HUES64 (cell line): ENCODE results near the gene SYVN1.

Experiments
- H3K27ac ChIP-seq: 2 replicates; pipeline ENCODE4 v1.7.0; 2013; ENCODE audit warnings: low read depth, low read length, inconsistent platforms
- H3K27me3 ChIP-seq: 2 replicates; pipeline ENCODE4 v1.6.1; 2013; ENCODE audit warnings: mild to moderate bottlenecking, low read length; ENCODE audit not compliant: insufficient read depth
- H3K36me3 ChIP-seq: 2 replicates; pipeline ENCODE4 v1.6.1; 2013; ENCODE audit warnings: mild to moderate bottlenecking, low read length; ENCODE audit not compliant: insufficient read depth
- H3K4me1 ChIP-seq: 2 replicates; pipeline ENCODE4 v1.6.1; 2013; ENCODE audit warnings: mild to moderate bottlenecking, low read length, moderate library complexity; ENCODE audit not compliant: insufficient read depth
- H3K4me3 ChIP-seq: 2 replicates; pipeline ENCODE4 v1.5.1; 2013; ENCODE audit warnings: mild to moderate bottlenecking, low read length, moderate library complexity
- H3K9ac ChIP-seq: 2 replicates; pipeline ENCODE4 v1.6.1; 2013; ENCODE audit warnings: mild to moderate bottlenecking, low read depth, low read length
- H3K9me3 ChIP-seq: 2 replicates; pipeline ENCODE4 v1.6.1; 2013; ENCODE audit warnings: low read depth, low read length; ENCODE audit not compliant: insufficient read depth
- WGBS: fragments of 150-250, 120-280 bp; methylation state at CpG from one replicate; pipeline ENCODE4 v1.1.7; 2013; ENCODE audit warnings: missing lambda C conversion rate; 5-methylcytosine and 5-hydroxymethylcytosine counted together

SYVN1 gene

DNA sequence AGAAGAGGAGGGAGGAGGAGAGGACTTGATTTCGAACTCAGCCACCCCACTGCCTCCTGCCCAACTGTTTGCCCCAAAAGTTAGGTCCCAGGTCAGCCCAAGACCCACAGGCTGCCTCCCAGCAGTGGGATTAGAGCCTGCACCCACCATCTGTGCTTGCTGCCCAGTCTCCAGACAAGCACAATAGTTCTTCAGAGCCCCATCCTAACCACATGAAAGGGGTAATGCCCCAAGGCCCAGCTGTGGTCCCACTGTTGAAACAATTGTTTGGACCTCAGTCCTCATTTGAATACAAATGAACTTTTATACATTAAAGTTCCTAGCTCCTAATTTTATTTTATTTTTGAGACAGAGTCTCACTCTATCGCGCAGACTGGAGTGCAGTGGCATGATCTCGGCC lies 43.7 kb downstream of the SYVN1 start:
- Histone ChIP-seq H3K9me3 (no peaks in the 10 kb centered on the region), H3K4me1 (no peaks in the 10 kb centered on the region), H3K27me3 (no peaks in the 10 kb centered on the region), H3K4me3 (no peak overlapping the region), H3K9ac (no peak overlapping the region), H3K27ac (no peak overlapping the region), H3K36me3 (peaks cover 30% of the 10 kb centered on the region)
- over 99% methylated on average over 4 of the region's 4 CpGs for WGBS

GRCh38 chr11:65089621-65090020 lies 44.7 kb downstream of the SYVN1 start:
- 98% methylated on average over 4 of the region's 4 CpGs for WGBS
- H3K4me1 ChIP-seq = no peaks in the 10 kb centered on the region

DNA sequence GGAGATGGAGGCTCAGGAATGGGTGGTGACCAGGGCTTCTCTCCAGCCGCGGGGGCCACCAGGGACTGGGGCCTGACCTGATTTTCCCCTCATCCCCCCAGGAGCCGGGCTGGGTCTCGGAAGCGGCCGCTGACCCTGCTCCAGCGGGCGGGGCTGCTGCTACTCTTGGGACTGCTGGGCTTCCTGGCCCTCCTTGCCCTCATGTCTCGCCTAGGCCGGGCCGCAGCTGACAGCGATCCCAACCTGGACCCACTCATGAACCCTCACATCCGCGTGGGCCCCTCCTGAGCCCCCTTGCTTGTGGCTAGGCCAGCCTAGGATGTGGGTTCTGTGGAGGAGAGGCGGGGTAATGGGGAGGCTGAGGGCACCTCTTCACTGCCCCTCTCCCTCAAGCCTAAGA lies 46.5 kb downstream of the SYVN1 start:
- Histone ChIP-seq H3K4me3 (no peak overlapping the region), H3K9ac (no peak overlapping the region), H3K9me3 (no peaks in the 10 kb centered on the region), H3K27me3 (no peaks in the 10 kb centered on the region), H3K4me1 (peaks cover 3% of the 10 kb centered on the region; the same call in 1 of the 2 replicates), H3K36me3 (peaks cover 37% of the 10 kb centered on the region), H3K27ac (no peak overlapping the region)
- WGBS = 96% methylated on average over 14 of the region's 15 CpGs

More at GRCh38 chr11:65089621-65090020, 44.7 kb downstream of the SYVN1 start:
- no peaks in the 10 kb centered on the region for H3K9me3 ChIP-seq
- H3K9ac ChIP-seq = no peak overlapping the region
- H3K27me3 ChIP-seq = no peaks in the 10 kb centered on the region
- H3K4me3 ChIP-seq = no peak overlapping the region
- no peak overlapping the region for H3K27ac ChIP-seq
- peaks cover 36% of the 10 kb centered on the region for H3K36me3 ChIP-seq

DNA sequence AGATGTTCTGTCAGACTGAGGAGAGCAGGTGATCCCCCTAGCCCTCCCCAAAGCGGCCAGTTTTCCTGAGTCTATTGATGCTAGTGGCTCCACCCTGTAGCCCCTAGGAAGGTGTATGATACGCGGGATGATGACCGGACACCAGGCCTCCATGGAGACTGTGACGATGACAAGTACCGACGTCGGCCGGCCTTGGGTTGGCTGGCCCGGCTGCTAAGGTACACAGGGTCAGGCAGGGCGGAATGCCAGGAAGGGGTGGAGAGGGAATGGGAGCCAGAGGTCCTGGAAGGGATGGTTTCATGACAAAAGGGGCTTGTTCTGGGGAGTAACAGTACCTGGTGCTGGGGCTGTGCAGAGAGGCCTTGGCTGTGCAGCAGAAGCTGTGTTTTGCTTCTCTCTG lies 47.1 kb downstream of the SYVN1 start:
- peaks cover 41% of the 10 kb centered on the region for H3K36me3 ChIP-seq
- H3K4me1 ChIP-seq = peaks cover 6% of the 10 kb centered on the region; the same call in 1 of the 2 replicates
- 96% methylated on average over 11 of the region's 11 CpGs for WGBS

DNA sequence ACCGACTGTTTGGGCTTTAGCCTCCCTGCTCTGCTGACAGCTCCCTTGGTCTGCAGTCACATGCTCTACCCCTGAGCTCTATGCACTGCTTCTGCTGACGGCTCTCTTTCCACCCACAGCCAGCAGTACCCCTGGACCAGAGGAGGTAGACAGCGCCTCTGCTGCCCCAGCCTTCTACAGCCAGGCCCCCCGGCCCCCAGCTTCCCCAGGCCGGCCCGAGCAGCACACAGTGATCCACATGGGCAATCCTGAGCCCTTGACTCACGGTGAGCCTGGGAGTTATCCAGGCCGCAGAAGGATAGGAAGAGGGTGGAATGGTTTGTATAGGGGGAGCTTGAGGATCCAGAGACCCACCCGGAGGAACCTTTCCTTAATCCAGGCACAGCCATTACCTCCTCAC lies 47.5 kb downstream of the SYVN1 start:
- Histone ChIP-seq H3K9me3 (no peaks in the 10 kb centered on the region), H3K36me3 (peaks cover 45% of the 10 kb centered on the region), H3K9ac (no peak overlapping the region), H3K27me3 (no peaks in the 10 kb centered on the region), H3K27ac (no peak overlapping the region), H3K4me3 (no peak overlapping the region), H3K4me1 (peaks cover 6% of the 10 kb centered on the region; the same call in 1 of the 2 replicates)
- WGBS = 92% methylated on average over 8 of the region's 9 CpGs

More for the DNA sequence above, 47.1 kb downstream of the SYVN1 start:
- Histone ChIP-seq H3K9ac (no peak overlapping the region), H3K27me3 (no peaks in the 10 kb centered on the region), H3K27ac (no peak overlapping the region), H3K4me3 (no peak overlapping the region), H3K9me3 (no peaks in the 10 kb centered on the region)

- Histone ChIP-seq H3K27me3 (no peaks in the 10 kb centered on the region), H3K9me3 (no peaks in the 10 kb centered on the region), H3K9ac (no peak overlapping the region), H3K4me3 (peak overlapping the region; percentile 91), H3K36me3 (peaks cover 57% of the 10 kb centered on the region), H3K27ac (no peak overlapping the region), H3K4me1 (peaks cover 6% of the 10 kb centered on the region; the same call in 1 of the 2 replicates)
- WGBS = 94% methylated on average over 4 of the region's 4 CpGs
Observed at GRCh38 chr11:65085446-65085845, 48.9 kb downstream of the SYVN1 start.

DNA sequence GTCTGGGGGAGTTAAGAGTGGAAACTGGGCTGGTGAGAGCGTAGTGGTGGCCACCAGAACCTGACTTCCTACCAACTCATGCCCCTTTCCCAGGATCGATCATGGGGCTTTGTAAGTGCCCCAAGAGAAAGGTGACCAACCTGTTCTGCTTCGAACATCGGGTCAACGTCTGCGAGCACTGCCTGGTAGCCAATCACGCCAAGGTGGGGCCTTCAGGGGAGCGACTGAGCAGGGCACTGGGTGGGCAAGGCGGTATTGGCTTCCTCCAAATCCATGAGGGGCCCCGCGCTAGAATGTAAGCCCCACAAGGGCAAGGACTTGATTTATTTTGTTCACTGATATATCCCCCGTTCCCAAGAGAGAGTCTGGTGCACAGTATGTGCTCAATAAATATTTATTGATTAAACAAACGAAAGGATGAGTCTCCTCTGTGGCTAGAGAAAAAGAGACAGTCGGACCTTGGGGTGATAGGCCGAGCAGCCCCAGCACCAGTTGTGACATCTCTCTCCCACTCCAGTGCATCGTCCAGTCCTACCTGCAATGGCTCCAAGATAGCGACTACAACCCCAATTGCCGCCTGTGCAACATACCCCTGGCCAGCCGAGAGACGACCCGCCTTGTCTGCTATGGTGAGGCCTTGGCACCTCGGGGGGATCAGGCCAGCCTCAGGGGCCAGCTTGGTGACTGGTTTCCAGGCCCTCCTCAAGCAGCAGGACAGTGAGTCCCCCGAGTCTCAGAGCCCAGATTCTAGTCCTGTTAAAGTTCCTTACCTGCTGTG lies 49.5 kb downstream of the SYVN1 start:
- Histone ChIP-seq H3K4me3 (peak overlapping the region; percentile 91), H3K9me3 (no peaks in the 10 kb centered on the region), H3K9ac (peak overlapping the region; percentile 97), H3K4me1 (peaks cover 6% of the 10 kb centered on the region; the same call in 1 of the 2 replicates), H3K27me3 (no peaks in the 10 kb centered on the region), H3K36me3 (peaks cover 63% of the 10 kb centered on the region), H3K27ac (peak overlapping the region; percentile 97)
- WGBS = 56% methylated on average over 23 of the region's 23 CpGs

DNA sequence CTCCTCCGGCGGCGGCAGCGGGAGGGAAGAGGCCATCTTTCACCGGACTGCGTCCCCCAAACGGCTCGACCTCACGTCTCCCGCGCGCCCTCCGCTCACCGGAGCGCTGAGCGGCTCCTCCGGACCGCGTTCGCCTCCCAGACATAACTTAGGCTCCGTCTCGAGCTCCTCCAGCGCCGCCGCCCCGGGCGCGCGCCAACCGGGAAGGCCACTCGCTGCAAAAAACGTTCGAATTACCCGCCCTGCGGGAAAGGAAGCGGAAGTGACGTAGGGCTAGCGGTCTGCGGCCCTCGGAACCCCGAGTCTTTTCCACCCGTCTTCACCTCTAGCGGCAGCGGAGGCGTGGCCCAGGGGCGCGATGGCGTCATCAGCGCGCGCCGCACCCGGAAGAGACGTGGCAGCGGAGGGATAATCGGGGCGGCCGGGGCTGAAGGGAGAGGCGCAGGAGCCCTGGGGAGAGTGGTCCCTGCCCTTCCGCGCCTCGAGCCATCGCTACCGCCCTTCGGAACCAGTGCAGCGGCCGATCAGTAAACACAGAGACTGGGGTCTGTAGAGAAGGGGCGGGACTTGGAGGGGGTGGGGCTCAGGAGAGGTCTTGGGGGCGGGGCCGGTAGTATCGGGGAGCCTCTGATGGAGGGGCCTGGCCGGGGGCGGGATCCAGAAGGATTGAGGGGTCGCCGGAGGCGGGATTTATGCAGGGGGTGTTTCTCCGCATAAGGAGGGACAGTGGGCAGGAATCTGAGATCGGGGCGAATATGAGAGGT lies 50.3 kb downstream of the SYVN1 start, which contains the start of the genes CDCA5 and ZFPL1:
Gene CDCA5, minus strand, starts transcription at position 207 of the 764 bp plus-strand sequence. Its CDS starts 62 bp downstream, at position 145.
Gene ZFPL1, plus strand, starts transcription at position 389 of the 764 bp plus-strand sequence. CDS start 477 bp downstream, outside the sequence.
- H3K9me3 ChIP-seq = no peaks in the 10 kb centered on the region
- peak within 1 kb of the TSS; percentile 97 for H3K9ac ChIP-seq
- peak within 1 kb of the TSS; percentile 97 for H3K27ac ChIP-seq
- peak within 1 kb of the TSS; percentile 91 for H3K4me3 ChIP-seq
- no peaks in the 10 kb centered on the region for H3K27me3 ChIP-seq
- WGBS = under 1% methylated on average over 79 of the region's 79 CpGs
- H3K4me1 ChIP-seq = peaks cover 6% of the 10 kb centered on the region; the same call in 1 of the 2 replicates
- H3K36me3 ChIP-seq = peaks cover 70% of the 10 kb centered on the region

DNA sequence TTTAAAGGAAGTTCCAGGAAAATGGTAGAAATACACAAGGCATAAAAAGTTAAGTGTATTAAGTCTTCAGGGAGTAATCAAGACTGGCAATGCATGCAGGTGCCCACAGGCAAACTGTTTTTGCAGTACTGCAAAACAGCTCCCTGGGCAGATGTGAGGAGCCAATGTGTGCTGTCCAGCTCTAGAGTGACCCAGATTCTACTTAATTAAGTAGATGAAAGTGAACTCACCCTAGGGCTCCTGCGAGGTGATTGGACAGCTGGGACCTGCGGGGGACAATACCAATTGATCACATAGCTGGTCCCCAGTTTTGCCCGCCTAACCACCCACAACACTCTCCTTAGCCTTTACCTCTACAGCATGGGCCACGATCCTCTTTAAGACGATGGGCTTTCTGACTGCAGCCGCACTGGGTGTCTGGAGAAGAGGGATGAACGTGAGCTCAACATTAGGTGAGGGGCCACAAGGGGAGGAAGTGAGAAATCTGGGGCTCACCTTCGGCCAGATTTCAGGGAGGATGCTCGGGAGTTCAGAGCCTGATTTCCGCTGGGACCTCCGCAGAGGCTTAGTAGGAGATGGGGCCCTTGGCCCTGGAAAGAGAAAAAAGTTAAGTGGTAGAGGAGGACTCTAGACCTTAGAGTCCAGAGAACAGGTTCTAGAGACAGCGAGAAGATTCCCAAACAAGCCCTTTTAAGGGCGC lies 51.0 kb downstream of the SYVN1 start:
- Histone ChIP-seq H3K4me3 (peak overlapping the region; percentile 91), H3K4me1 (peaks cover 6% of the 10 kb centered on the region; the same call in 1 of the 2 replicates), H3K9ac (peak overlapping the region; percentile 97), H3K27me3 (no peaks in the 10 kb centered on the region), H3K36me3 (peaks cover 72% of the 10 kb centered on the region), H3K9me3 (no peaks in the 10 kb centered on the region), H3K27ac (peak overlapping the region; percentile 97)
- WGBS = 4% methylated on average over 13 of the region's 13 CpGs

GRCh38 chr11:65078786-65079342 lies 55.5 kb downstream of the SYVN1 start:
- H3K27ac ChIP-seq = no peak overlapping the region
- peaks cover 6% of the 10 kb centered on the region; the same call in 1 of the 2 replicates for H3K4me1 ChIP-seq
- 90% methylated on average over 9 of the region's 9 CpGs for whole genome bisulfite sequencing
- H3K27me3 ChIP-seq = no peaks in the 10 kb centered on the region
- H3K9me3 ChIP-seq = no peaks in the 10 kb centered on the region
- no peak overlapping the region for H3K4me3 ChIP-seq
- H3K36me3 ChIP-seq = peaks cover 65% of the 10 kb centered on the region
- H3K9ac ChIP-seq = no peak overlapping the region
